IMR-90 (cell line): ENCODE measurements around the gene MACF1. TPM values are rescaled to one million over a fixed set of nuclear protein-coding genes. Genes with fewer than 3 reads are reported as not detected.

Experiments
- ATAC-seq: fragments of 200-7000 bp; cut with Tn5 transposase; 2 replicates; pipeline ENCODE4 v1.9.1; 2020; ENCODE audit warnings: low read depth, mild to moderate bottlenecking, moderate library complexity
- BruUV-seq: library from RNA; stranded (reverse); fragments of 400-500 nt; replicated peaks from 2 replicates; lab custom pipeline; 2021; lab: Mats Ljungman, UMichigan
- CTCF ChIA-PET: fragments of 300-600 bp; formaldehyde crosslinking; extraction: SDS; loops from one replicate; lab custom pipeline; 2021; ENCODE audit warnings: antibody characterized with exemption; lab: Yijun Ruan, JAX
- POLR2A ChIA-PET: fragments of 300-600 bp; sonication (Branson Sonifier 250); formaldehyde crosslinking; loops from one replicate; lab custom pipeline; 2022; ENCODE audit warnings: antibody characterized with exemption; ENCODE audit not compliant: unreplicated experiment; lab: Charles Lee
- DNase-seq: peaks from one replicate; pipeline ENCODE4 v3.0.0; 2013
- H2AFZ ChIP-seq: replicated peaks from 2 replicates; pipeline ENCODE3; 2013; ENCODE audit warnings: low read length, mild to moderate bottlenecking; ENCODE audit not compliant: poor library complexity
- H2AK5ac ChIP-seq: 2 replicates; pipeline ENCODE4 v1.6.1; 2013; ENCODE audit warnings: low read depth, low read length, inconsistent platforms
- H2AK9ac ChIP-seq: replicated peaks from 2 replicates; pipeline ENCODE3; 2013; ENCODE audit warnings: mild to moderate bottlenecking, low read depth, low read length, moderate library complexity; ENCODE audit not compliant: poor library complexity
- H2BK120ac ChIP-seq: 2 replicates; pipeline ENCODE4 v1.6.1; 2013; ENCODE audit warnings: low read depth, low read length, inconsistent platforms
- H2BK15ac ChIP-seq: 3 replicates; pipeline ENCODE4 v1.6.1; 2013; ENCODE audit warnings: low read depth, low read length, inconsistent platforms
- H2BK20ac ChIP-seq: 2 replicates; pipeline ENCODE4 v1.6.1; 2013; ENCODE audit warnings: low read depth, mild to moderate bottlenecking, inconsistent platforms, low read length, moderate library complexity
- H2BK5ac ChIP-seq: 2 replicates; pipeline ENCODE4 v1.6.1; 2013; ENCODE audit warnings: mild to moderate bottlenecking, low read depth, low read length, inconsistent platforms; ENCODE audit not compliant: poor library complexity, severe bottlenecking
- H3K14ac ChIP-seq: replicated peaks from 2 replicates; pipeline ENCODE4 v1.6.1; 2013; ENCODE audit warnings: low read depth, low read length, inconsistent platforms
- H3K18ac ChIP-seq: 2 replicates; pipeline ENCODE4 v1.6.1; 2013; ENCODE audit warnings: low read depth, low read length, control low read depth
- H3K23ac ChIP-seq: 2 replicates; pipeline ENCODE4 v1.6.1; 2013; ENCODE audit warnings: low read depth, low read length, inconsistent platforms
- H3K27ac ChIP-seq: 2 replicates; pipeline ENCODE4 v1.5.1; 2013; ENCODE audit warnings: mild to moderate bottlenecking, control low read depth, low read length; ENCODE audit not compliant: insufficient read depth
- H3K27me3 ChIP-seq: 2 replicates; pipeline ENCODE4 v1.6.1; 2013; ENCODE audit warnings: low read length; ENCODE audit not compliant: control insufficient read depth, insufficient read depth
- H3K36me3 ChIP-seq: 2 replicates; pipeline ENCODE4 v1.6.1; 2013; ENCODE audit warnings: low read length, mixed read lengths; ENCODE audit not compliant: control insufficient read depth, insufficient read depth
- H3K4ac ChIP-seq: 2 replicates; pipeline ENCODE4 v1.6.1; 2013; ENCODE audit warnings: low read depth, low read length, inconsistent platforms
- H3K4me1 ChIP-seq: 2 replicates; pipeline ENCODE4 v1.6.1; 2013; ENCODE audit warnings: low read length, mixed read lengths; ENCODE audit not compliant: control insufficient read depth, insufficient read depth
- H3K4me2 ChIP-seq: 2 replicates; pipeline ENCODE4 v1.6.1; 2013; ENCODE audit warnings: low read depth, mild to moderate bottlenecking, control low read depth, low read length, moderate library complexity
- H3K4me3 ChIP-seq: 2 replicates; pipeline ENCODE4 v1.5.1; 2013; ENCODE audit warnings: low read depth, mild to moderate bottlenecking, control low read depth, low read length, moderate library complexity; ENCODE audit not compliant: insufficient read depth
- H3K56ac ChIP-seq: 2 replicates; pipeline ENCODE4 v1.6.1; 2013; ENCODE audit warnings: low read length, inconsistent platforms; ENCODE audit not compliant: insufficient read depth; ENCODE audit errors: extremely low read depth
- H3K79me1 ChIP-seq, 2 experiments: 2 replicates each; pipeline ENCODE4 v1.6.1; 2013; ENCODE audit warnings: low read length in 2 of 2, inconsistent platforms in 1 of 2, low read depth in 1 of 2
- H3K9ac ChIP-seq: 2 replicates; pipeline ENCODE4 v1.6.1; 2013; ENCODE audit warnings: low read depth, low read length, control low read depth
- H3K9me1 ChIP-seq: 2 replicates; pipeline ENCODE4 v1.6.1; 2013; ENCODE audit warnings: low read length, inconsistent platforms; ENCODE audit not compliant: insufficient read depth
- H3K9me3 ChIP-seq: 2 replicates; pipeline ENCODE4 v1.6.1; 2013; ENCODE audit warnings: low read length; ENCODE audit not compliant: control insufficient read depth, insufficient read depth
- H4K20me1 ChIP-seq: 2 replicates; pipeline ENCODE4 v1.6.1; 2013; ENCODE audit warnings: low read length, inconsistent platforms; ENCODE audit not compliant: insufficient read depth
- H4K5ac ChIP-seq: 2 replicates; pipeline ENCODE4 v1.6.1; 2013; ENCODE audit warnings: mild to moderate bottlenecking, low read depth, low read length, control low read depth
- H4K8ac ChIP-seq, 2 experiments: 2 replicates each; pipeline ENCODE4 v1.6.1; 2013; ENCODE audit warnings: low read depth in 2 of 2, low read length in 2 of 2, control low read depth in 1 of 2, inconsistent platforms in 1 of 2
- H4K91ac ChIP-seq: 2 replicates; pipeline ENCODE4 v1.6.1; 2013; ENCODE audit warnings: low read depth, low read length, inconsistent platforms; ENCODE audit not compliant: insufficient read depth
- CEBPB ChIP-seq: IDR thresholded peaks from 2 replicates; pipeline ENCODE4 v1.6.1; 2012; ENCODE audit warnings: low read depth, low read length, improper control_type of control experiment
- CHD1 ChIP-seq: IDR thresholded peaks from 2 replicates; pipeline ENCODE4 v1.6.1; 2012; ENCODE audit warnings: low read depth, low read length, improper control_type of control experiment
- MAZ ChIP-seq: IDR thresholded peaks from 2 replicates; pipeline ENCODE4 v1.6.1; 2012; ENCODE audit warnings: low read depth, mild to moderate bottlenecking, low read length, improper control_type of control experiment, moderate library complexity, borderline replicate concordance
- MXI1 ChIP-seq: IDR thresholded peaks from 2 replicates; pipeline ENCODE4 v1.6.1; 2012; ENCODE audit warnings: low read depth, mild to moderate bottlenecking, low read length, moderate library complexity, borderline replicate concordance
- NFE2L2 ChIP-seq: fragments of 150-350 bp; IDR thresholded peaks from 2 replicates; pipeline ENCODE4 v1.6.1; 2016; ENCODE audit warnings: low read depth, mild to moderate bottlenecking, low read length
- RAD21 ChIP-seq: IDR thresholded peaks from 2 replicates; pipeline ENCODE4 v1.6.1; 2012; ENCODE audit warnings: low read length, improper control_type of control experiment
- RFX5 ChIP-seq: IDR thresholded peaks from 2 replicates; pipeline ENCODE4 v1.8.0; 2012; ENCODE audit warnings: low read depth, mild to moderate bottlenecking, low read length, moderate library complexity
- SMC3 ChIP-seq: fragments of 150-350 bp; IDR thresholded peaks from 2 replicates; pipeline ENCODE4 v1.6.1; 2016; ENCODE audit warnings: low read depth, mild to moderate bottlenecking, antibody characterized with exemption, low read length, moderate library complexity
- WGBS, 2 experiments: methylation state at CpG; one replicate each; pipeline versions ENCODE4 v1.1.5 to v1.1.7; 2013; ENCODE audit warnings: missing lambda C conversion rate in 2 of 2; ENCODE audit not compliant: insufficient read length in 1 of 2; ENCODE audit errors: extremely low coverage in 2 of 2; 5-methylcytosine and 5-hydroxymethylcytosine counted together
- dilution Hi-C: fragments of 300-500 bp; cut with HindIII; formaldehyde crosslinking; loops from one replicate; pipeline ENCODE4 v1.14.3; 2018; ENCODE audit warnings: low sequenced_read_pairs; ENCODE audit not compliant: unreplicated experiment
- in situ Hi-C: fragments of 300-500 bp; cut with MboI; formaldehyde crosslinking; loops from 3 replicates; pipeline ENCODE4 v1.14.3; 2019; ENCODE audit warnings: low sequenced_read_pairs, inconsistent platforms, mixed read lengths
- intact Hi-C: fragments of 100-400 bp; cut with micrococcal nuclease; formaldehyde crosslinking; loops from 2 replicates; pipeline ENCODE4 v1.10.0; 2022
- polyA plus RNA-seq, 3 experiments: library from polyadenylated mRNA; depleted of rRNA; stranded (reverse); fragments of >200 nt; gene quantifications; 2 replicates each; pipeline ENCODE4 v1.2.3, GENCODE V29; 2012; ENCODE audit warnings: low replicate concordance in 1 of 3
- total RNA-seq: library from RNA; depleted of rRNA; stranded (reverse); fragments of >200 nt; gene quantifications from 2 replicates; pipeline ENCODE4 v1.2.3, GENCODE V29; 2012
- TF ChIP-seq, protein P1 (sequence below): fragments of 150-350 bp; IDR thresholded peaks from 2 replicates; pipeline ENCODE4 v1.6.1; 2017; ENCODE audit warnings: mild to moderate bottlenecking, antibody characterized with exemption, low read length, low read depth
- TF ChIP-seq, protein P2 (sequence below): conservative IDR thresholded peaks from 2 replicates; pipeline ENCODE4 v1.5.1; 2012; ENCODE audit warnings: mild to moderate bottlenecking, low read depth, low read length, improper control_type of control experiment

Gene MACF1
- total and polyA plus RNA-seq, 2 of the 4 experiments (the other 2 are of a cell fraction), result 67.6 to 369 TPM

DNA sequence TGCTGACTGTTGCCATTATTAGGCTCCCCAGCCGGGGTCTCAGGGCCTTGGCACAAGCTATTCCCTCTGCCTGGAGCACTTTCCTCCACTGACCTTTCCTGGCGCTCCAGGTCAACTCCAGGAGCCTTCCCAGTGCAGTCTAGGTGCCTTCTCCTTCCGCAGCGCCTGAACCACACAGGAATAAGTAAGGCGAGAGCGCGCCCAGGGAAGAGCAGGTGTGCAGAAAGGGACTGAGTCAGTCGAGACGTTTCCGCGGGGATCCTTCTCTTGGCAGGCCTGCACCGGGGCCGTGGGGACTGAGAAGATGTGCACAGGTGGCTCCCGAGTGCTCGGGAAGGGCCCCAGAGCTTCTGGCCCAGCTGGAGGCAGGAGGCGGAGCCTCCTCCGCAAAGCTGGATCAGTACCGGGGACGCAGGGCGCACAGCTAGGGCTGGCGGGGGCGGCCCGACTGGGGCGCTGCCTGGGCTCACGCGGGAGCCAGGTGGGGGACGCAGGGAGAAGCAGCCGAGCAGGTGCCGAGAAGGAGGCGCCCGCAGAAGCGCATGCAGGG lies 286.2 kb downstream of the MACF1 start:
- no peak overlapping the region for H3K4me3 ChIP-seq
- dilution Hi-C loops, result no loop called here
- H3K4ac ChIP-seq, result no peak overlapping the region
- H3K4me1 ChIP-seq, result peaks cover 3% of the 10 kb centered on the region; the same call in 1 of the 2 replicates
- peaks cover 14% of the 10 kb centered on the region for H3K36me3 ChIP-seq
- ChIA-PET CTCF (interaction anchor here (0.6 kb wide), 1 partner anchor 10 kb away, joined by 4 read pairs; no protein-coding TSS in a partner anchor), POLR2A (no interaction called here)
- no peak overlapping the region for H3K14ac ChIP-seq
- H3K9me3 ChIP-seq, result no peaks in the 10 kb centered on the region
- in situ Hi-C loops, result loop anchor here (5.0 kb wide), 1 partner anchor 297 kb away; the partner anchor contains the start of gene BMP8B
- no peak overlapping the region for H3K23ac ChIP-seq
- no TSS peak for BruUV-seq
- H2AFZ ChIP-seq, result peak overlapping the region; percentile 83
- 0 out of 4 replicates have a peak, but pooled peaks cover 0 to 2% of the 10 kb centered on the region in 2 experiments for H3K79me1 ChIP-seq
- no peak overlapping the region for H2AK5ac ChIP-seq
- H2BK20ac ChIP-seq, result no peak overlapping the region
- H3K27me3 ChIP-seq, result peaks cover 28% of the 10 kb centered on the region
- H2BK5ac ChIP-seq, result no peak overlapping the region
- TF ChIP-seq RFX5, result no peak
- no peak for TF ChIP-seq MXI1
- TF ChIP-seq MAZ, result no peak
- TF ChIP-seq CHD1, result no peak
- TF ChIP-seq CEBPB, result no peak
- TF ChIP-seq, protein P1, sequence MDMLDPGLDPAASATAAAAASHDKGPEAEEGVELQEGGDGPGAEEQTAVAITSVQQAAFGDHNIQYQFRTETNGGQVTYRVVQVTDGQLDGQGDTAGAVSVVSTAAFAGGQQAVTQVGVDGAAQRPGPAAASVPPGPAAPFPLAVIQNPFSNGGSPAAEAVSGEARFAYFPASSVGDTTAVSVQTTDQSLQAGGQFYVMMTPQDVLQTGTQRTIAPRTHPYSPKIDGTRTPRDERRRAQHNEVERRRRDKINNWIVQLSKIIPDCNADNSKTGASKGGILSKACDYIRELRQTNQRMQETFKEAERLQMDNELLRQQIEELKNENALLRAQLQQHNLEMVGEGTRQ, result no peak
- TF ChIP-seq NFE2L2, result no peak
- TF ChIP-seq RAD21, result no peak
- TF ChIP-seq, protein P2, sequence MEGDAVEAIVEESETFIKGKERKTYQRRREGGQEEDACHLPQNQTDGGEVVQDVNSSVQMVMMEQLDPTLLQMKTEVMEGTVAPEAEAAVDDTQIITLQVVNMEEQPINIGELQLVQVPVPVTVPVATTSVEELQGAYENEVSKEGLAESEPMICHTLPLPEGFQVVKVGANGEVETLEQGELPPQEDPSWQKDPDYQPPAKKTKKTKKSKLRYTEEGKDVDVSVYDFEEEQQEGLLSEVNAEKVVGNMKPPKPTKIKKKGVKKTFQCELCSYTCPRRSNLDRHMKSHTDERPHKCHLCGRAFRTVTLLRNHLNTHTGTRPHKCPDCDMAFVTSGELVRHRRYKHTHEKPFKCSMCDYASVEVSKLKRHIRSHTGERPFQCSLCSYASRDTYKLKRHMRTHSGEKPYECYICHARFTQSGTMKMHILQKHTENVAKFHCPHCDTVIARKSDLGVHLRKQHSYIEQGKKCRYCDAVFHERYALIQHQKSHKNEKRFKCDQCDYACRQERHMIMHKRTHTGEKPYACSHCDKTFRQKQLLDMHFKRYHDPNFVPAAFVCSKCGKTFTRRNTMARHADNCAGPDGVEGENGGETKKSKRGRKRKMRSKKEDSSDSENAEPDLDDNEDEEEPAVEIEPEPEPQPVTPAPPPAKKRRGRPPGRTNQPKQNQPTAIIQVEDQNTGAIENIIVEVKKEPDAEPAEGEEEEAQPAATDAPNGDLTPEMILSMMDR, result no peak
- no peak for TF ChIP-seq SMC3
- no peak overlapping the region for H3K18ac ChIP-seq
- H3K27ac ChIP-seq, result no peak overlapping the region
- no peak for DNase-seq
- no peak overlapping the region for H2BK120ac ChIP-seq
- H3K4me2 ChIP-seq, result no peak overlapping the region
- no peak overlapping the region for H4K8ac ChIP-seq
- no peak overlapping the region for H2BK15ac ChIP-seq
- intact Hi-C loops, result no loop called here
- H3K9ac ChIP-seq, result no peak overlapping the region
- ATAC-seq, result peak; percentile 4
- no peak overlapping the region for H3K56ac ChIP-seq
- H4K5ac ChIP-seq, result no peak overlapping the region
- no peak overlapping the region for H4K91ac ChIP-seq
- 3% methylated on average over 6 of the region's 32 CpGs; no CpG with 5 or more reads in 1 of the 2 experiments for WGBS, 2 experiments
- H3K9me1 ChIP-seq, result no peaks in the 10 kb centered on the region
- H2AK9ac ChIP-seq, result no peak overlapping the region
- H4K20me1 ChIP-seq, result peaks cover 16% of the 10 kb centered on the region; the same call in 1 of the 2 replicates
